Measurements from ENCODE around the gene AHNAK. TPM values are rescaled to one million over a fixed set of nuclear protein-coding genes. Genes with fewer than 3 reads are reported as not detected.

Gene AHNAK
- total and polyA plus RNA-seq, 2 donors (not counting 3 experiments of a cell fraction or from before 2014, with no cell fraction given), result 35.2 to 436 TPM

- intact Hi-C loops (cut with micrococcal nuclease), result loop anchor here (5.0 kb wide), 1 partner anchor 158 kb away; no protein-coding TSS in a partner anchor
- H3K4me2 ChIP-seq (ENCODE audit: insufficient read depth, low read length), result no peak overlapping the region
- H3K27ac ChIP-seq (ENCODE audit: insufficient read depth, low read depth, low read length), result no peak overlapping the region
- ChIA-PET POLR2A (no interaction called here), CTCF (interaction anchor here (1.1 to 1.5 kb wide), 2 partner anchors 11 to 46 kb away, joined by 3 to 4 read pairs; no protein-coding TSS in a partner anchor)
- H3K9me3 ChIP-seq (replicated peaks; ENCODE audit: control insufficient read depth, insufficient read depth, low read length), result no peaks in the 10 kb centered on the region
- FAIRE-seq (no peak), DNase-seq (ENCODE audit: low read depth, low spot score) (no peak)
- H3K36me3 ChIP-seq (ENCODE audit: control insufficient read depth in 2 of 2, extremely low read depth in 1 of 2, insufficient read depth in 2 of 2, low read length in 2 of 2), result no peaks in the 10 kb centered on the region
- TF ChIP-seq MYC (IDR thresholded peaks at IDR 0.05; ENCODE audit: low read depth, low read length), result no peak
- no peak for TF ChIP-seq POLR2A (IDR thresholded peaks at IDR 0.05; ENCODE audit: low read depth, low read length)
- no peak for TF ChIP-seq FOS (IDR thresholded peaks at IDR 0.05; ENCODE audit: borderline replicate concordance, insufficient read depth, low read length)
- no peak for TF ChIP-seq EZH2 (IDR thresholded peaks at IDR 0.05; ENCODE audit: borderline replicate concordance, low read depth, low read length, severe bottlenecking)
- no peak for TF ChIP-seq JUN (IDR thresholded peaks at IDR 0.05; ENCODE audit: borderline replicate concordance, insufficient read depth, insufficient read length, low read depth)
- TF ChIP-seq GATA2 (IDR thresholded peaks at IDR 0.05; ENCODE audit: insufficient read depth, insufficient read length, low read depth, low read length), result no peak
- no peak for TF ChIP-seq MAX (IDR thresholded peaks at IDR 0.05; ENCODE audit: insufficient read depth, insufficient read length)
- TF ChIP-seq, protein P1, sequence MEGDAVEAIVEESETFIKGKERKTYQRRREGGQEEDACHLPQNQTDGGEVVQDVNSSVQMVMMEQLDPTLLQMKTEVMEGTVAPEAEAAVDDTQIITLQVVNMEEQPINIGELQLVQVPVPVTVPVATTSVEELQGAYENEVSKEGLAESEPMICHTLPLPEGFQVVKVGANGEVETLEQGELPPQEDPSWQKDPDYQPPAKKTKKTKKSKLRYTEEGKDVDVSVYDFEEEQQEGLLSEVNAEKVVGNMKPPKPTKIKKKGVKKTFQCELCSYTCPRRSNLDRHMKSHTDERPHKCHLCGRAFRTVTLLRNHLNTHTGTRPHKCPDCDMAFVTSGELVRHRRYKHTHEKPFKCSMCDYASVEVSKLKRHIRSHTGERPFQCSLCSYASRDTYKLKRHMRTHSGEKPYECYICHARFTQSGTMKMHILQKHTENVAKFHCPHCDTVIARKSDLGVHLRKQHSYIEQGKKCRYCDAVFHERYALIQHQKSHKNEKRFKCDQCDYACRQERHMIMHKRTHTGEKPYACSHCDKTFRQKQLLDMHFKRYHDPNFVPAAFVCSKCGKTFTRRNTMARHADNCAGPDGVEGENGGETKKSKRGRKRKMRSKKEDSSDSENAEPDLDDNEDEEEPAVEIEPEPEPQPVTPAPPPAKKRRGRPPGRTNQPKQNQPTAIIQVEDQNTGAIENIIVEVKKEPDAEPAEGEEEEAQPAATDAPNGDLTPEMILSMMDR (IDR thresholded peaks at IDR 0.05; ENCODE audit: extremely low read depth in 1 of 2, insufficient read depth in 1 of 2, low read depth in 1 of 2, low read length in 2 of 2), result no peak
- TF ChIP-seq POLR2AphosphoS5 (IDR thresholded peaks at IDR 0.05; ENCODE audit: insufficient read depth, low read depth, low read length), result no peak
- H3K4me3 ChIP-seq (replicated peaks in 1 of 3; ENCODE audit: insufficient read depth in 1 of 3, low read depth in 1 of 3, low read length in 3 of 3), result no peak overlapping the region
- H3K79me2 ChIP-seq (ENCODE audit: control insufficient read depth, insufficient read depth, low read length), result no peaks in the 10 kb centered on the region
- no TSS peak for BruUV-seq (replicated peaks)
- dilution Hi-C loops (cut with MboI; ENCODE audit: extremely low pct_ligation_motif_present, low sequenced_read_pairs), result no loop called here
- no peak overlapping the region for H2AFZ ChIP-seq (ENCODE audit: low read depth, low read length)
- no peak overlapping the region for H3K9ac ChIP-seq (replicated peaks; ENCODE audit: extremely low read depth, insufficient read depth, low read length)
- H3K4me1 ChIP-seq (ENCODE audit: control insufficient read depth, extremely low read depth, insufficient read depth, low read length), result no peaks in the 10 kb centered on the region
- H4K20me1 ChIP-seq (replicated peaks; ENCODE audit: control insufficient read depth, extremely low read depth, insufficient read depth, low read length), result no peaks in the 10 kb centered on the region
- no peaks in the 10 kb centered on the region for H3K27me3 ChIP-seq (ENCODE audit: control insufficient read depth in 2 of 2, insufficient read depth in 2 of 2, low read length in 2 of 2)
- H3K9me1 ChIP-seq (replicated peaks; ENCODE audit: control insufficient read depth, extremely low read depth, insufficient read depth, low read length), result no peaks in the 10 kb centered on the region
These were observed 162.8 kb downstream of the AHNAK start for GRCh38 chr11:62383822-62384221.

Small RNA genes within 50 kb of the gene (microRNA-seq; reads per million reads assigned to microRNA genes)
- not detected for gene MIR6747 (ENCODE audit: borderline number of aligned reads, borderline replicate concordance)

Small RNA genes within 50 kb of the gene (small RNA-seq; reads per million reads assigned to genes)
- gene EEF1G (ENCODE audit: insufficient read depth, insufficient read length, low read depth, low replicate concordance) (not detected), gene MIR6747 (ENCODE audit: insufficient read depth, insufficient read length, low read depth, low replicate concordance) (not detected)

Other genes with a start within 250 kb of the AHNAK start
- not detected in 2 replicates for gene SCGB1D4, start 247.7 kb downstream of the AHNAK start, total RNA-seq
- gene SCGB1D4, start 247.7 kb downstream of the AHNAK start, polyA plus RNA-seq, result not detected in 2 replicates
- 30.5 and 33.1 TPM in 2 replicates for gene ASRGL1, start 209.4 kb downstream of the AHNAK start, total RNA-seq
- gene ASRGL1, start 209.4 kb downstream of the AHNAK start, polyA plus RNA-seq, result 23.7 and 36.0 TPM in 2 replicates
- gene SCGB1A1, start 127.8 kb downstream of the AHNAK start, total RNA-seq, result not detected in 2 replicates
- not detected in 2 replicates for gene SCGB1A1, start 127.8 kb downstream of the AHNAK start, polyA plus RNA-seq
- gene EEF1G, start 27.1 kb upstream of the AHNAK start, total RNA-seq, result 1,341 and 1,345 TPM in 2 replicates
- 1,723 and 2,133 TPM in 2 replicates for gene EEF1G, start 27.1 kb upstream of the AHNAK start, polyA plus RNA-seq
- 16.9 and 17.8 TPM in 2 replicates for gene TUT1, start 44.7 kb upstream of the AHNAK start, total RNA-seq
- 11.5 and 12.7 TPM in 2 replicates for gene TUT1, start 44.7 kb upstream of the AHNAK start, polyA plus RNA-seq
- 166 and 176 TPM in 2 replicates for gene MTA2, start 55.1 kb upstream of the AHNAK start, total RNA-seq
- gene MTA2, start 55.1 kb upstream of the AHNAK start, polyA plus RNA-seq, result 30.2 and 40.4 TPM in 2 replicates
- gene EML3, start 66.0 kb upstream of the AHNAK start, total RNA-seq, result 101 and 110 TPM in 2 replicates
- gene EML3, start 66.0 kb upstream of the AHNAK start, polyA plus RNA-seq, result 75.7 and 78.3 TPM in 2 replicates
- 8.2 and 8.8 TPM in 2 replicates for gene ROM1, start 66.5 kb upstream of the AHNAK start, total RNA-seq
- 4.8 and 5.3 TPM in 2 replicates for gene ROM1, start 66.5 kb upstream of the AHNAK start, polyA plus RNA-seq
- 31.6 and 35.0 TPM in 2 replicates for gene B3GAT3, start 75.2 kb upstream of the AHNAK start, total RNA-seq
- gene B3GAT3, start 75.2 kb upstream of the AHNAK start, polyA plus RNA-seq, result 37.2 and 48.0 TPM in 2 replicates
- gene GANAB, start 99.8 kb upstream of the AHNAK start, total RNA-seq, result 357 and 389 TPM in 2 replicates
- 433 and 455 TPM in 2 replicates for gene GANAB, start 99.8 kb upstream of the AHNAK start, polyA plus RNA-seq
- 21.7 and 22.8 TPM in 2 replicates for gene INTS5, start 106.5 kb upstream of the AHNAK start, total RNA-seq
- gene INTS5, start 106.5 kb upstream of the AHNAK start, polyA plus RNA-seq, result 20.3 and 20.9 TPM in 2 replicates
- gene C11orf98, start 118.4 kb upstream of the AHNAK start, total RNA-seq, result 58.7 and 61.0 TPM in 2 replicates
- 32.3 and 39.5 TPM in 2 replicates for gene C11orf98, start 118.4 kb upstream of the AHNAK start, polyA plus RNA-seq
- gene CSKMT, start 118.5 kb upstream of the AHNAK start, total RNA-seq, result 28.4 and 38.1 TPM in 2 replicates
- 7.8 and 7.9 TPM in 2 replicates for gene CSKMT, start 118.5 kb upstream of the AHNAK start, polyA plus RNA-seq
- 8.6 and 9.0 TPM in 2 replicates for gene UQCC3, start 124.9 kb upstream of the AHNAK start, total RNA-seq
- 15.3 and 15.5 TPM in 2 replicates for gene UQCC3, start 124.9 kb upstream of the AHNAK start, polyA plus RNA-seq
- 7.5 and 10.5 TPM in 2 replicates for gene LBHD1, start 125.5 kb upstream of the AHNAK start, total RNA-seq
- gene LBHD1, start 125.5 kb upstream of the AHNAK start, polyA plus RNA-seq, result 3.5 and 3.8 TPM in 2 replicates
- 112 and 113 TPM in 2 replicates for gene UBXN1, start 132.3 kb upstream of the AHNAK start, total RNA-seq
- 105 and 114 TPM in 2 replicates for gene UBXN1, start 132.3 kb upstream of the AHNAK start, polyA plus RNA-seq
- gene LRRN4CL, start 142.7 kb upstream of the AHNAK start, total RNA-seq, result 0.20 and 0.37 TPM in 2 replicates
- 0.03 TPM in 1 of 2 replicates, not detected in the other for gene LRRN4CL, start 142.7 kb upstream of the AHNAK start, polyA plus RNA-seq
- gene BSCL2, start 160.6 kb upstream of the AHNAK start, total RNA-seq, result 31.1 and 31.3 TPM in 2 replicates
- 94.8 and 126 TPM in 2 replicates for gene BSCL2, start 160.6 kb upstream of the AHNAK start, polyA plus RNA-seq
- not detected in 2 replicates for gene GNG3, start 160.9 kb upstream of the AHNAK start, total RNA-seq
- not detected in 2 replicates for gene GNG3, start 160.9 kb upstream of the AHNAK start, polyA plus RNA-seq
- gene HNRNPUL2, start 180.7 kb upstream of the AHNAK start, total RNA-seq, result 53.4 and 56.2 TPM in 2 replicates
- 14.1 and 18.3 TPM in 2 replicates for gene HNRNPUL2, start 180.7 kb upstream of the AHNAK start, polyA plus RNA-seq
- 31.6 and 43.5 TPM in 2 replicates for gene TTC9C, start 181.7 kb upstream of the AHNAK start, total RNA-seq
- 20.6 and 27.4 TPM in 2 replicates for gene TTC9C, start 181.7 kb upstream of the AHNAK start, polyA plus RNA-seq
- 6.9 and 8.1 TPM in 2 replicates for gene ZBTB3, start 207.4 kb upstream of the AHNAK start, total RNA-seq
- gene ZBTB3, start 207.4 kb upstream of the AHNAK start, polyA plus RNA-seq, result 3.7 and 4.1 TPM in 2 replicates
- gene POLR2G, start 214.8 kb upstream of the AHNAK start, total RNA-seq, result 94.3 and 96.2 TPM in 2 replicates
- gene POLR2G, start 214.8 kb upstream of the AHNAK start, polyA plus RNA-seq, result 258 and 266 TPM in 2 replicates
- 28.9 and 30.4 TPM in 2 replicates for gene TAF6L, start 224.6 kb upstream of the AHNAK start, total RNA-seq
- gene TAF6L, start 224.6 kb upstream of the AHNAK start, polyA plus RNA-seq, result 28.6 and 33.3 TPM in 2 replicates
- 27.6 and 27.8 TPM in 2 replicates for gene TMEM179B, start 240.6 kb upstream of the AHNAK start, total RNA-seq
- gene TMEM179B, start 240.6 kb upstream of the AHNAK start, polyA plus RNA-seq, result 102 and 123 TPM in 2 replicates
- 11.8 and 12.7 TPM in 2 replicates for gene TMEM223, start 245.2 kb upstream of the AHNAK start, total RNA-seq
- 26.7 and 31.8 TPM in 2 replicates for gene TMEM223, start 245.2 kb upstream of the AHNAK start, polyA plus RNA-seq